GM18526 (cell line): ENCODE measurements around the gene TBCB.

Experiments used
- POLR2A ChIP-seq: IDR thresholded peaks from 3 replicates; pipeline ENCODE4 v1.6.1; 2011; ENCODE audit not compliant: insufficient read length; ENCODE audit errors: extremely low read depth

Gene TBCB

GRCh38 chr19:36115453-36116343, at the start of gene TBCB:
Gene TBCB, plus strand, starts transcription at chr19:36115468. Its CDS starts 93 bp downstream, at chr19:36115561.
- TF ChIP-seq POLR2A, result peak; percentile 64

GRCh38 chr19:36067681-36068080, 47.6 kb upstream of the TBCB start:
- no peak for TF ChIP-seq POLR2A

- TF ChIP-seq POLR2A, result no peak
Measured at GRCh38 chr19:36072081-36072480, 43.2 kb upstream of the TBCB start.

GRCh38 chr19:36073121-36073876, 42.0 kb upstream of the TBCB start:
- TF ChIP-seq POLR2A, result no peak

- TF ChIP-seq POLR2A, result no peak
Measured at GRCh38 chr19:36079389-36079945, 35.8 kb upstream of the TBCB start.

GRCh38 chr19:36081385-36081784, 33.9 kb upstream of the TBCB start:
- no peak for TF ChIP-seq POLR2A

GRCh38 chr19:36081894-36082293, 33.4 kb upstream of the TBCB start:
- TF ChIP-seq POLR2A, result no peak

GRCh38 chr19:36082916-36083315, 32.4 kb upstream of the TBCB start:
- no peak for TF ChIP-seq POLR2A

- no peak for TF ChIP-seq POLR2A
Measured at GRCh38 chr19:36084231-36085009, 30.8 kb upstream of the TBCB start.

GRCh38 chr19:36086326-36086725, 28.9 kb upstream of the TBCB start:
- no peak for TF ChIP-seq POLR2A

GRCh38 chr19:36089847-36090246, 25.4 kb upstream of the TBCB start:
- TF ChIP-seq POLR2A, result no peak

GRCh38 chr19:36090910-36091695, 24.2 kb upstream of the TBCB start:
- TF ChIP-seq POLR2A, result no peak

- TF ChIP-seq POLR2A, result no peak
Measured at GRCh38 chr19:36092566-36092965, 22.7 kb upstream of the TBCB start.

GRCh38 chr19:36093146-36093662, 22.1 kb upstream of the TBCB start:
- no peak for TF ChIP-seq POLR2A
